ENCODE data around the gene ZC3H12D. TPM values are rescaled to one million over a fixed set of nuclear protein-coding genes. Genes with fewer than 3 reads are reported as not detected.

The ZC3H12D gene
- total and polyA plus RNA-seq, 4 donors: 1.1 to 4.7 (median 2.4) TPM

DNA sequence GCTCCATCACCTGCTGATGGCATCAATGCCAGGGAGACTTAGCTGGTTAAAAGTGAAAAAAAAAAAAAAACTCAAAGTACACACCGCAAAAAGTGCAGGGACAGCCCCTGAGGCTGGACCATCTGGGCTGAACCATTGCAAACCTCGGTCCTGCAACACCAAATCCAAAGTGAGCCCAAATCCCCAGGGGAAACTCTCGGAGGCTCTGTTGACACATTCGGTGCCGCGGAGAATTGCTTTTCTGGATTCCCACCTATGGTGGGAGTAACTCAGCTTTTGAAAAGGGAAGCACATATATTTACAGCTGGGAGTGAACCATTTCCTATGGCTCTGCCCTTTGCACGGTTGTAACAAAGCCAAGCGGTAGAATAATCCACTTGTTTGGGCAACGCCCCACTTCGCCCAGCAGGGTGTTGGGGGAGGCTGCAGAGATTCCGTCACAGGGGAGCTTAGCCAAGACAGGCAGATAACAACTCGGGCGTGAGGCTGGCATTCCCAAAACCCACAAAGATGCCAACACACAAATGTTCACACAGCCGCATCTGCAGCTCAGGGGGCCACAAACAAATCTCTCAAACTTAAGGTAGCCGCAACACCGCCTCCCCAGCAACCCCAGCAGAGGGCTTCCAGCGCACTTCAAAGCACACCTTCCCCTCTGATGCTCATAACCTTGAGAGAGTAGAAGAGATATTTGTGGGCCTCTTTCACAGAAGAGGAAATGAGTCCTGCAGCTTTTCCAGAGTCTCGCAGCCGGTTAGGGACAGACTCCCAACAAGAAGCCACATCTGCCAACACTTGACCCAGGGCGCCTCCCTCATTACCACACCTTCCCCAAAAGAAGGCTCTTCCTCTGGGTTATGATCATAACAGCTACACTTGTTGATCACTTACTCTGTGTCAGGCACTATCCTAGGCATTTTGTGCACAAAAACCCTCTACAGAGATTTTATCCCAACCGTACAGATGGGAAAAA lies 11.4 kb downstream of the ZC3H12D start:
- ATAC-seq (ENCODE audit: insufficient read depth, low FRiP score) (no peak), DNase-seq (no peak)
- H3K9me3 ChIP-seq (ENCODE audit: control insufficient read depth in 4 of 4, insufficient read depth in 3 of 4, low read length in 3 of 4): peaks cover 0 to 2% (median 0%) of the 10 kb centered on the region in 4 donors
- TF ChIP-seq, protein P1, sequence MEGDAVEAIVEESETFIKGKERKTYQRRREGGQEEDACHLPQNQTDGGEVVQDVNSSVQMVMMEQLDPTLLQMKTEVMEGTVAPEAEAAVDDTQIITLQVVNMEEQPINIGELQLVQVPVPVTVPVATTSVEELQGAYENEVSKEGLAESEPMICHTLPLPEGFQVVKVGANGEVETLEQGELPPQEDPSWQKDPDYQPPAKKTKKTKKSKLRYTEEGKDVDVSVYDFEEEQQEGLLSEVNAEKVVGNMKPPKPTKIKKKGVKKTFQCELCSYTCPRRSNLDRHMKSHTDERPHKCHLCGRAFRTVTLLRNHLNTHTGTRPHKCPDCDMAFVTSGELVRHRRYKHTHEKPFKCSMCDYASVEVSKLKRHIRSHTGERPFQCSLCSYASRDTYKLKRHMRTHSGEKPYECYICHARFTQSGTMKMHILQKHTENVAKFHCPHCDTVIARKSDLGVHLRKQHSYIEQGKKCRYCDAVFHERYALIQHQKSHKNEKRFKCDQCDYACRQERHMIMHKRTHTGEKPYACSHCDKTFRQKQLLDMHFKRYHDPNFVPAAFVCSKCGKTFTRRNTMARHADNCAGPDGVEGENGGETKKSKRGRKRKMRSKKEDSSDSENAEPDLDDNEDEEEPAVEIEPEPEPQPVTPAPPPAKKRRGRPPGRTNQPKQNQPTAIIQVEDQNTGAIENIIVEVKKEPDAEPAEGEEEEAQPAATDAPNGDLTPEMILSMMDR (IDR thresholded peaks at IDR 0.05; ENCODE audit: control extremely low read depth, extremely low read depth): no peak
- WGBS, 2 donors: 55 to 76% methylated on average over 21 of the region's 21 CpGs
- H3K27me3 ChIP-seq (ENCODE audit: control insufficient read depth in 3 of 3, insufficient read depth in 3 of 3, low read length in 2 of 3): no peaks in the 10 kb centered on the region
- no peak overlapping the region for H3K4me3 ChIP-seq
- H3K36me3 ChIP-seq (ENCODE audit: control insufficient read depth in 4 of 4, insufficient read depth in 4 of 4, low read length in 4 of 4): no peaks in the 10 kb centered on the region
- H3K4me1 ChIP-seq (ENCODE audit: control insufficient read depth in 5 of 5, insufficient read depth in 5 of 5, low read length in 5 of 5): peaks cover 0 to 3% (median 0%) of the 10 kb centered on the region in 5 donors
- no peak overlapping the region for H3K9ac ChIP-seq (ENCODE audit: insufficient read depth in 1 of 2, low read length in 2 of 2)
- H3K27ac ChIP-seq (ENCODE audit: low read depth in 1 of 2, low read length in 1 of 2): no peak overlapping the region

DNA sequence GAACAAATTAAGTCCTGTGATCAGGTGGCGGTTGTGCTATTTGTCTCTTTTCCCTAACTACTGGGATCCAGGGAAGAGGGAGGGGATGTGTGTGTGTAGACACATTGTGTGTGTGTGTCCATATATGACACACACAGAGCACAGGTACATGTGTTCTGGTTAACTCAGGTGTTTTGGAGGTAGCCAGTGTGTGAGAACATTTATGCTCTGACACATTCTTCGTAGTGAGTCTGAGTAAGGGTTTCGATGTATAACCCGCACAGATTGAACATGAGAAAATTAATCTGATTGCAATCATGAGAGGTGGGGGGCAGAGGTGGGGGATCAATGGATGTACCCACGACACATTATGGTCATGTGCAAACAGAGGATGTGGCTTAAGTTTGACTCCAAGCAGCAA lies 12.6 kb downstream of the ZC3H12D start:
- no peak overlapping the region for H3K9ac ChIP-seq (ENCODE audit: insufficient read depth in 1 of 2, low read length in 2 of 2)
- no peak overlapping the region for H3K4me3 ChIP-seq
- TF ChIP-seq, protein P1 (IDR thresholded peaks at IDR 0.05; ENCODE audit: control extremely low read depth, extremely low read depth): no peak
- H3K9me3 ChIP-seq (ENCODE audit: control insufficient read depth in 4 of 4, insufficient read depth in 3 of 4, low read length in 3 of 4): peaks cover 0 to 2% (median 0%) of the 10 kb centered on the region in 4 donors
- H3K4me1 ChIP-seq (ENCODE audit: control insufficient read depth in 5 of 5, insufficient read depth in 5 of 5, low read length in 5 of 5): peaks cover 0 to 5% (median 0%) of the 10 kb centered on the region in 5 donors
- no peaks in the 10 kb centered on the region for H3K36me3 ChIP-seq (ENCODE audit: control insufficient read depth in 4 of 4, insufficient read depth in 4 of 4, low read length in 4 of 4)
- H3K27me3 ChIP-seq (ENCODE audit: control insufficient read depth in 3 of 3, insufficient read depth in 3 of 3, low read length in 2 of 3): no peaks in the 10 kb centered on the region
- 91 to 93% methylated on average over 5 of the region's 5 CpGs for WGBS, 2 donors
- ATAC-seq (ENCODE audit: insufficient read depth, low FRiP score): no peak
- H3K27ac ChIP-seq (ENCODE audit: low read depth in 1 of 2, low read length in 1 of 2): no peak overlapping the region
- DNase-seq: no peak

DNA sequence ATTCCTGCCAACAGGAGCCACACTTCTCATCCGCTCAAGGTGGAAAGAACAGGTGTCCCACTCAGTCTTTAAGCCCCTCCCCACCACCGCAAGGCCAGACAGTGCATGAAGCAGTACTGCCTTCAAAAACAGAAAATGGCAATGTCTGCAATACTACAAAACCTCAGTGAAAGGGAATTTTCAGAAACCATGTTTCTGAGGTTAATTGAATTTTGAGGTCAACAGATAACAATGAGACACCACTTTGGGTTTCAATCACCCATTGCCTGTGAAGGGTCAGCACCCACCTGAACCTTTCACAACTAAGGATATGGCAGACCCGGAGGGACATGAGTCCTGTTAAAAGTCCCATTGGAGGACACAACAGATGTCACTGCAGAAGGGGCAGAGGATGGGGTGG lies 13.0 kb downstream of the ZC3H12D start:
- Histone ChIP-seq H3K9ac (ENCODE audit: insufficient read depth in 1 of 2, low read length in 2 of 2) (no peak overlapping the region), H3K27me3 (ENCODE audit: control insufficient read depth in 3 of 3, insufficient read depth in 3 of 3, low read length in 2 of 3) (no peaks in the 10 kb centered on the region), H3K4me3 (no peak overlapping the region), H3K9me3 (ENCODE audit: control insufficient read depth in 4 of 4, insufficient read depth in 3 of 4, low read length in 3 of 4) (peaks cover 0 to 2% (median 0%) of the 10 kb centered on the region in 4 donors), H3K36me3 (ENCODE audit: control insufficient read depth in 4 of 4, insufficient read depth in 4 of 4, low read length in 4 of 4) (no peaks in the 10 kb centered on the region), H3K27ac (ENCODE audit: low read depth in 1 of 2, low read length in 1 of 2) (no peak overlapping the region), H3K4me1 (ENCODE audit: control insufficient read depth in 5 of 5, insufficient read depth in 5 of 5, low read length in 5 of 5) (peaks cover 0 to 5% (median 0%) of the 10 kb centered on the region in 5 donors)
- WGBS, 2 donors: 94% methylated on average over 3 of the region's 3 CpGs
- DNase-seq (no peak), ATAC-seq (ENCODE audit: insufficient read depth, low FRiP score) (no peak)
- TF ChIP-seq, protein P1 (IDR thresholded peaks at IDR 0.05; ENCODE audit: control extremely low read depth, extremely low read depth): no peak
